GM23338 (cell line): ENCODE data around the gene CSH2. TPM values are rescaled to one million over a fixed set of nuclear protein-coding genes. Genes with fewer than 3 reads are reported as not detected.
"Not testable (repeated sequence)": the region's sequence is repeated elsewhere in the genome, so short reads cannot be mapped to it uniquely, and the experiment has no call there.

ENCODE experiments used
- ATAC-seq: fragments of 200-7000 bp; cut with Tn5 transposase; 3 replicates; pipeline ENCODE4 v1.9.1; 2020
- DNase-seq: peaks from one replicate; pipeline ENCODE4 v3.0.0-alpha.2; 2015; ENCODE audit warnings: low spot score
- H2AFZ ChIP-seq: fragments of 200-600 bp; sonication (generic); 2 replicates; pipeline ENCODE4 v1.8.0; 2016; ENCODE audit warnings: antibody characterized with exemption, mild to moderate bottlenecking, moderate library complexity
- H3F3A ChIP-seq: fragments of 200-600 bp; sonication (generic); replicated peaks from 2 replicates; pipeline ENCODE4 v1.8.0; 2017; ENCODE audit warnings: antibody characterized with exemption, mixed run types, low read depth
- H3K27ac ChIP-seq: fragments of 200-600 bp; sonication (generic); 2 replicates; pipeline ENCODE4 v1.6.1; 2016; ENCODE audit warnings: low read depth
- H3K27me3 ChIP-seq: fragments of 200-600 bp; sonication (generic); 2 replicates; pipeline ENCODE4 v1.8.0; 2016; ENCODE audit warnings: mild to moderate bottlenecking, mixed run types, moderate library complexity; ENCODE audit not compliant: insufficient read depth
- H3K36me3 ChIP-seq: fragments of 200-600 bp; sonication (generic); 2 replicates; pipeline ENCODE4 v1.8.0; 2016; ENCODE audit warnings: mild to moderate bottlenecking; ENCODE audit not compliant: insufficient read depth
- H3K4me1 ChIP-seq: fragments of 200-600 bp; sonication (generic); 2 replicates; pipeline ENCODE4 v1.8.0; 2016; ENCODE audit warnings: mild to moderate bottlenecking, moderate library complexity; ENCODE audit not compliant: insufficient read depth
- H3K4me2 ChIP-seq: fragments of 200-600 bp; sonication (generic); 2 replicates; pipeline ENCODE4 v1.7.1; 2017; ENCODE audit warnings: mixed run types
- H3K4me3 ChIP-seq: fragments of 200-600 bp; sonication (generic); 2 replicates; pipeline ENCODE4 v1.6.1; 2016; ENCODE audit warnings: mixed run types
- H3K79me2 ChIP-seq: fragments of 200-600 bp; sonication (generic); replicated peaks from 2 replicates; pipeline ENCODE4 v1.8.0; 2017; ENCODE audit warnings: mild to moderate bottlenecking; ENCODE audit not compliant: insufficient read depth
- H3K9me2 ChIP-seq: fragments of 200-600 bp; sonication (generic); 2 replicates; pipeline ENCODE4 v1.8.0; 2017; ENCODE audit not compliant: insufficient read depth
- H4K20me1 ChIP-seq: fragments of 200-600 bp; sonication (generic); replicated peaks from 2 replicates; pipeline ENCODE4 v1.8.0; 2017; ENCODE audit warnings: mild to moderate bottlenecking; ENCODE audit not compliant: insufficient read depth
- H3K27ac Mint-ChIP-seq: 2 replicates; pipeline ENCODE4 v1.8.0; 2020; ENCODE audit warnings: inconsistent platforms, mild to moderate bottlenecking, moderate library complexity, mixed read lengths
- H3K27me3 Mint-ChIP-seq: 3 replicates; pipeline ENCODE4 v1.8.0; 2022; ENCODE audit warnings: low read depth, mild to moderate bottlenecking, moderate library complexity, mixed read lengths, inconsistent platforms; ENCODE audit not compliant: insufficient read depth, poor library complexity
- H3K36me3 Mint-ChIP-seq: 3 replicates; pipeline ENCODE4 v1.8.0; 2021; ENCODE audit warnings: low read depth, mild to moderate bottlenecking, inconsistent platforms, moderate library complexity, mixed read lengths
- H3K4me1 Mint-ChIP-seq: 3 replicates; pipeline ENCODE4 v1.8.0; 2020; ENCODE audit warnings: mild to moderate bottlenecking, inconsistent platforms, mixed read lengths
- H3K4me3 Mint-ChIP-seq: 3 replicates; pipeline ENCODE4 v1.8.0; 2021; ENCODE audit warnings: moderate library complexity, mild to moderate bottlenecking, inconsistent platforms, mixed read lengths
- H3K9me3 Mint-ChIP-seq: 3 replicates; pipeline ENCODE4 v1.8.0; 2020; ENCODE audit warnings: moderate library complexity, mild to moderate bottlenecking, inconsistent platforms, mixed read lengths
- CTCF ChIP-seq, 2 experiments: fragments of 200-600 bp in 1 of 2; sonication (generic) in 1 of 2; conservative IDR thresholded peaks; 2 replicates each; pipeline versions ENCODE4 v1.5.1 to v1.6.1; 2016 to 2017; ENCODE audit warnings: antibody characterized with exemption in 2 of 2, low read depth in 2 of 2, mild to moderate bottlenecking in 2 of 2, moderate library complexity in 1 of 2
- polyA plus RNA-seq: library from polyadenylated mRNA; unstranded; fragments of >200 nt; fragmentation: Nextera tagmentation; extraction: Ambion mirVana; gene quantifications from 2 replicates; pipeline ENCODE4 v1.2.1, GENCODE V29; 2016
- total RNA-seq: library from RNA; depleted of rRNA; stranded (reverse); fragments of >200 nt; shearing (Covaris generic); gene quantifications from 2 replicates; pipeline ENCODE4 v1.2.3, GENCODE V29; 2014

CSH2 gene
- total and polyA plus RNA-seq, 2 experiments from 2014 or later: 0.37 TPM; not detected in 1

DNA sequence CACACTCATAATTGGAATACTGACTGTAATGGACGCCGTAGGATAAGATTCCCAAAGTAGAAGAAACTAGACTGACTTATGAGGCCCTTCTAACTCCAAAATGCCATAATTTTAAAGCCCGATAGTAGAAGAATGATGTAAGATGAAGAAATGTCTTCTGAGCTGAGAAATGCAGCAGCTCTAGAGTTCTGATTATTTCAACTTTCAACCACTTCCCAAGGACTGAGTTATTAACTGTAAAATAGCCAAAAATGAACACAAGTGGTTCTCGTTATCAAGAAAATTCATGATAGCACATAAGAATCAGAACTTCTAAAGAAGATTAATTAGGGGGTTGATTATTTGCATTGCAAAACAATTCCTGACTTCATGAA lies 3.2 kb downstream of the CSH2 start:
- not testable (repeated sequence) for H3K79me2 ChIP-seq, H3K4me1 ChIP-seq, H3K4me3 Mint-ChIP-seq, DNase-seq, H3K4me2 ChIP-seq, H2AFZ ChIP-seq, H3K27ac Mint-ChIP-seq, H3K9me3 Mint-ChIP-seq, ATAC-seq, H4K20me1 ChIP-seq, H3F3A ChIP-seq, H3K27ac ChIP-seq, H3K36me3 Mint-ChIP-seq, H3K4me3 ChIP-seq, H3K27me3 Mint-ChIP-seq, H3K36me3 ChIP-seq, H3K9me2 ChIP-seq, H3K27me3 ChIP-seq
- H3K4me1 Mint-ChIP-seq: peaks cover 13% of the 10 kb centered on the region

- H3K27me3 Mint-ChIP-seq, H3K27ac ChIP-seq, H3K4me1 ChIP-seq, H3K4me3 ChIP-seq, H2AFZ ChIP-seq, H4K20me1 ChIP-seq, H3K79me2 ChIP-seq, H3K4me2 ChIP-seq, H3K4me3 Mint-ChIP-seq, H3F3A ChIP-seq, H3K36me3 ChIP-seq, H3K27ac Mint-ChIP-seq, H3K27me3 ChIP-seq, H3K9me2 ChIP-seq, H3K9me3 Mint-ChIP-seq, H3K36me3 Mint-ChIP-seq: not testable (repeated sequence)
- DNase-seq: peak; percentile 28
- peak; percentile 31 for ATAC-seq
- TF ChIP-seq CTCF (conservative IDR thresholded peaks at IDR 0.05; ENCODE audit: low read depth in 2 of 2): peak; percentile 37 to 43
- H3K4me1 Mint-ChIP-seq: peaks cover 13% of the 10 kb centered on the region; the same call in 2 of the 3 replicates
Measured at GRCh38 chr17:63869491-63870291, 3.8 kb downstream of the CSH2 start.

DNA sequence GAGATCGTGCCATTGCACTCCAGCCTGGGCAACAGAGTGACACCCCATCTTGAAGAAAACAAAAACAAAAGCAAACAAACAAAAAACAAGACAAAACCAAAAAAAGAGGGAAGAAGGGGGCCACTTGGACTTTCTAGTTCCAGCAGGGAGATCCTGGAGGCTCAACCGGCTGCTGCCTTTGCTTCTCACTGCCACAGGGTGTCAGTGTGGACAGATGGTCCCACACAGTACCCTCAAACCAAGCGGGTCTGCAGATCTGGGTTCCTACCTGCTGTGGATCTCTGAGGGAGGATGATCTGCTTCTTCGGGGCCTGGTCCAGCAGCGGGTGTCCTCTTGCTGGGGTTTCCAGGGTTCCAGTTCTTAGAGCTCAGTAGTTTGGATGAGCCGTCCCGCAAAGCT lies 6.9 kb downstream of the CSH2 start:
- not testable (repeated sequence) for H3K9me2 ChIP-seq, H3K27ac ChIP-seq, H3K27me3 ChIP-seq, H3K79me2 ChIP-seq, H3F3A ChIP-seq, H3K4me1 ChIP-seq, H3K27me3 Mint-ChIP-seq, H3K36me3 ChIP-seq, H3K36me3 Mint-ChIP-seq, H3K9me3 Mint-ChIP-seq, H3K4me3 Mint-ChIP-seq, H3K27ac Mint-ChIP-seq, H4K20me1 ChIP-seq, H3K4me3 ChIP-seq, H3K4me2 ChIP-seq
- ATAC-seq (peak; percentile 92), DNase-seq (peak; percentile 51)
- H2AFZ ChIP-seq: 0 out of 2 replicates have a peak overlapping the region, but pooled peaks have one; percentile 16
- H3K4me1 Mint-ChIP-seq: peaks cover 11% of the 10 kb centered on the region; the same call in 2 of the 3 replicates
- peak in 1 of 2 experiments; percentile 56; a peak in 2 of 4 replicates for TF ChIP-seq CTCF (conservative IDR thresholded peaks at IDR 0.05; ENCODE audit: low read depth in 2 of 2)
